GM19328 (cell line): ENCODE data around the gene MT1F.
"Not testable (repeated sequence)": the region's sequence is repeated elsewhere in the genome, so short reads cannot be mapped to it uniquely, and the experiment has no call there.

Source experiments
- ATAC-seq: cut with Tn5 transposase; IDR thresholded peaks from one replicate; pipeline ENCODE4 v1.9.1; 2021; ENCODE audit warnings: mild to moderate bottlenecking, moderate library complexity; ENCODE audit not compliant: unreplicated experiment

Gene MT1F

DNA sequence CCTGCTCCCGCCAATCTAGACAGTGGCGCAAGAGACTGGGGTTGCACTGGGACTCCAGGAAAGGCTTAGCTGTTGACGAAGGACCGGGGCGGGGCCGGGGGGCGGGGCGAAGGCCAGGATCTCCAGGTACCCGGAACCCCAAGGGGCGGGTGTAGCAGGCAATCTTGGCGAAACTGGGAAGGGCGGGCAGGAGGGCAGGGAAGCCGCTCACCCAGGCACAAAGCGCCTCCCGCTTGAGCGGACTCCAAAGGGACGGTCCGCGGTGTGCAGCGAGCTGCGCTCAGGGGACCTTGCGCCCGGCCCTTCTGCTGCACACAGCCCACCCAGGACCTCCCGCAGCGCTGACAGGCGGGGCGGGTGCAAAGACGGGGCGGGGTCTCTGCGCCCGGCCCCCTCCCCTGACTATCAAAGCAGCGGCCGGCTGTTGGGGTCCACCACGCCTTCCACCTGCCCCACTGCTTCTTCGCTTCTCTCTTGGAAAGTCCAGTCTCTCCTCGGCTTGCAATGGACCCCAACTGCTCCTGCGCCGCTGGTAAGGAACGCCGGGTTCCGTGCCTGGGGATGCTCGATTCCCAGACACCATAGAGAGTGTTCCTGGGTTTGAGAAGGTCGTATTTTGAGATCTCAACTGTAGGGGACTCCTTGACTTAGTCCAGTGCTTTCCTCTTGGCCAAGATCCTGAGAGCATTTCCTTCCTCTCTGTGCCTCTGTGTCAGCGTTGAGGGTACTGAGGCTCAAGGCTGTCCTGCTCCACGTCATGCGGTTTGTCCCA is at the start of gene MT1F:
MT1F (plus strand) TSS at position 405 of the 772 bp plus-strand sequence; CDS start at position 505, 100 bp downstream.
- ATAC-seq = no peak

DNA sequence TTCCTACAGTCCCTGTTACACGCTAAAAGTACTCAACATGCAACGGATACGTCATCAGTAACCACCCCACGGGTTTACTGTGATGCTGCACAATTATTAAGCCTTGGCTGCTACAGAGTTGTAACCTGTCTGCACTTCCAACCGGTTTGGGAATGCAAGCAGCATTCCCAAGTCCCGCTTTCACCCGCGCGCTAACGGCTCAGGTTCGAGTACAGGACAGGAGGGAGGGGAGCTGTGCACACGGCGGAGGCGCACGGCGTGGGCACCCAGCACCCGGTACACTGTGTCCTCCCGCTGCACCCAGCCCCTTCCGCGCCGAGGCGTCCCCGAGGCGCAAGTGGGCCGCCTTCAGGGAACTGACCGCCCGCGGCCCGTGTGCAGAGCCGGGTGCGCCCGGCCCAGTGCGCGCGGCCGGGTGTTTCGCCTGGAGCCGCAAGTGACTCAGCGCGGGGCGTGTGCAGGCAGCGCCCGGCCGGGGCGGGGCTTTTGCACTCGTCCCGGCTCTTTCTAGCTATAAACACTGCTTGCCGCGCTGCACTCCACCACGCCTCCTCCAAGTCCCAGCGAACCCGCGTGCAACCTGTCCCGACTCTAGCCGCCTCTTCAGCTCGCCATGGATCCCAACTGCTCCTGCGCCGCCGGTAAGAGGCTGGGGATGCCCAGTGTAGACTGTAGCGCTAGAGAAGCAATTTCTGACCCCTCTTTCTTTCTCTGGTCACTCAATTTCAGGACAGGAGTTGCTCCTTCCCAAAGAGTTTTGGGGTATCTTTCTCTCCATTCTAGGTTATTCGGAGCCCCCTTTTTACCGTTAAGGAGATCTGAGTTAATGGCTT is 49.5 kb upstream of the MT1F start, which contains the start of gene MT2A:
MT2A (plus strand) TSS at position 542 of the 833 bp plus-strand sequence; CDS start at position 614, 72 bp downstream.
- peak; percentile 82 for ATAC-seq

DNA sequence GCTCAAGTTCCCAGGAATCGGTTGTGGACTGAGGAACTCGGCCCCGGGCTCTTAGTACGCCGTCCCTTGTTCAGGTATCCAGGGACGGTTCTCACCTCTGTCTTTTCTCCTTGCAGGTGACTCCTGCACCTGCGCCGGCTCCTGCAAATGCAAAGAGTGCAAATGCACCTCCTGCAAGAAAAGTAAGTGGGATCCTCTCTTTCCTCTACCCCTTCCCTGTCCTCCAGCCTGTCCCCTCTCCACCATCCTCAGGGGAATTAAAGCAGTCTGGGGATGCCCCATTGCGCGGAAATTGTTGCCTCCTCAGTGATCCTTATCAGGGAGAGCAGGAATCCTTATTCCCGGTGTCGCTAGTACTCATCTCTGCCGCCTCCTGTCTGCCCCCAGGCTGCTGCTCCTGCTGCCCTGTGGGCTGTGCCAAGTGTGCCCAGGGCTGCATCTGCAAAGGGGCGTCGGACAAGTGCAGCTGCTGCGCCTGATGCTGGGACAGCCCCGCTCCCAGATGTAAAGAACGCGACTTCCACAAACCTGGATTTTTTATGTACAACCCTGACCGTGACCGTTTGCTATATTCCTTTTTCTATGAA is 48.8 kb upstream of the MT1F start:
- ATAC-seq = no peak

DNA sequence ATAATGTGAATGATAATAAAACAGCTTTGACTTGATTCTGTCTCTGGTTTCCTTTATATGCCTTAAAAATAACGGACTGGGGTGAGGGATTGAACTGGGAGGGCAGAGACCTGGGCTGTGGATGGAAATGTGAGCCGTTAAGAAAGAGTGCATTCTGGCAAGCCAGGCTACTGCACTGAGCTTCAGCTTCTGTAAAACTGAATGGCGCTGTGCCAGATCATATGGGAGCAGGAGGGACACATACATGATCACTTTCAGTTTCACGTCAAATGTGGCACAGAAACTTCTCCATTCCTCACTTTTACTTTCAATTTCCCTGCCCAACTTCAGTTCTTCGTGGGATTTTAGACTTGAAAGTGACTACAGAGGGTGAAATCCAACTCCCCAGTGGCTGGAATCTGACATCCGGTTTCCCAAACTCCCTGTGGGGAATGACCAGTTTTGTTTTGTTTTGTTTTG is 48.3 kb upstream of the MT1F start:
- peak; percentile 34 for ATAC-seq

DNA sequence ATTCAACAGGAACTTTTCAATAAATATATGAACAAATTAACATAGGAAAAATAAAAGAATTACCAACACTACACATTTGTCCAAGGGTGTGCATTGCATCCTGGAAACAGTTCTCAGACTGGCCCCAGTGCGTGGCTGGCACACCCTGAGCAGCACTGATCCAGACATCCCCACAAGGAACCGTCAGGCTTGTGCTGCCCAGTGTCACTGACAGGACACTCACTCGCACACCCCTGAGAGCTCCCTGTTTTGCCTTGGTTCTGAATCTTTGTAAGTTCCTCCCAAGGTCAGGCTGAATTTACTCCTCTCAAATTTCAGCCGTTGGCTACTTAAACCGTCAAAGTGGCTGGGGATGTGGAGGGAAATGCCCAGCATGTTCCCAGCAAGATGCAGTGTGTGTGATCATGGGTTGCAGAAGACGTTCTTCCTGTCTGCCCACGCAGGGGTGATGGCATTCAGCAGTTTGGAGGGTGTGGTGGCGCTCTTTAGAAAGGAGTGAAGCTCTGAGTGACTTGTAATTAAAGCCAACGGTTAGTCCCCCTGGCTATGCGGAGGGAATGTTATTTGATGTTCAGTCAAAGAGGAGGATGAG is 47.6 kb upstream of the MT1F start:
- ATAC-seq = no peak

DNA sequence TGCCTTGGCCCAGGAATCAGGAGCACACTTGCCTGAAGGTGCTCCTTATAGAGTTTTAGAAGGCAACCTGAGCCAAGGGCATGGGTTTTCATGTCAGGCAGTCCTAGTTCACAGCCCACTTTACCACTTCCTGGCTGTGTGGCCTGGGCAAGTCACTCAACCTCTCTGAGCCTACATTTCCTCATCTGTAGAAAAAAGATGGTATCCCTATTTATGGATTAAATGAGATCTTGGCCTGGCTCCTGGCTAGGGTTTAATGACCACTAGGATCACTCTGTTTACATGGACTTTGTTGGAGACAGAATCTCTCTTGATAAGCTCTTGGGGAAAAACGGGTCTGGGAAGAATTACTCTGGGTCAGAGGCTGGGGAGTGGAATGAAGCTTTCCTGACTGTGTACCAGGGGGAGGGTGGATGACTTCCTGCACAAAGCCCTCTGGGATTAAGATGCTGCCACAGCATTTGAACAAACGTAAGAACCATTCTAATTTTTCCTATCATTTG is 47.1 kb upstream of the MT1F start:
- ATAC-seq = no peak

DNA sequence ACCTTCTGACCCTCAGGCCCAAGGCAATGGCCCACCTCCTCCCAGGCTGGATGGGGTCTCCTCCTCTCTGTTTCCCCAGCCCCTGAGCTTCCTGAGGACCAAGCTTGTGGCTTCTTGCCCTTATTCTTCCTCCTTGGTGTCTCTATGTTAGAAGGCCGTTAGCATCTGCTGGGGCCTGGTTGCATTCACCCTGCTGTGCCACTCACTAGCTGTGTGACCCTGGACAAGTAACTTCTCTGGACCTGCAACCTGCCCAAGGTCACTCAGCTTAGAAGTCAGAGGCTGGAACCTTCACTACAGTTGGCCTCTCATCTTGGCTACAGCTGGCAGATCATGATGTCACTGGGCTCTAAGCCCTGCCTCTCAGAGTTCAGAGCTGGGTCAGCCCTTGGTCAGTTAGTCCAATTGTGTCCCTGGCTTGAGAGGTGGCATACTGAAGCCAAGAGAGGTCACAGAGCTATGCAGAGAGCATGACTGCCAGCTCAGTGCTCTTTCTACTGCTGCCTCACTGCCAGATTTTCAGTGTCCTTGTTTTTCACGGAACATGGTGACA is 46.4 kb upstream of the MT1F start:
- ATAC-seq = no peak

DNA sequence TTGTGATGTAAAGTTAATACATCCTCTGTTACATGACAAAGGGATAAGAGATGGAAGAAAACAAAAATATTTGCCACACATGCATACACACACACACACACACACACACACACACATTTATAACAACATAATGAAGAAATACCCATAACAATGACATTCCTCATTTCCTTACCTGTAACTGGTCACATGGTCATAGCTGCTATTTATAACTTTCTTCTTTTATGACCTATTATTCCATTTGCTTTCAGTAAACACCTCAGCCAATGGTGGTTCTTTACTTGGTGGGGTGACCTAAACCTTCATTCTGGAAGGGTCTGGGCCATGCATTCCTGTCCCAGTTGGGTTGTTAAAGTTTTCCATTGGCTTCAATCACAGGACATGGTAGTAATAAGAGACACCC is 44.1 kb upstream of the MT1F start:
- ATAC-seq = no peak

DNA sequence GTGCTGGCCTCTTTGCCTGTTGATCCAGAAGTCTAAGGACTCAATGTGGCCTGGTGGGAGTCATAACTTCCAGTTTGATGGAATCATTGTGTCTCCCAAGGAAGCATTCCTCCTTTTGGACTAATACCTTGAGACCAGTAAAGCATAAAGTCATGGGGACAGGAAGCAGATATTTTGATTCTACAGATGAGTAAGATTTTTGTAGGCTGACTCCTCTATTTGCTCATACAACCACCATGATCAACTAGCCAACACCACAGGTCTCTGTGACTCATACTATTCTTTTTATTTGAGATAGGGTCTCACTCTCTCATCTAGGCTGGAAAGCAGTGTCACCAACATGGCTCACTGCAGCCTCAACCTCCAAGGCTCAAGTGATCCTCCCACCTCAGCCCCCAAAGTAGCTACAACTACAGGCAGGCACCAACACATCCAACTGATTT is 43.2 kb upstream of the MT1F start:
- no peak for ATAC-seq

DNA sequence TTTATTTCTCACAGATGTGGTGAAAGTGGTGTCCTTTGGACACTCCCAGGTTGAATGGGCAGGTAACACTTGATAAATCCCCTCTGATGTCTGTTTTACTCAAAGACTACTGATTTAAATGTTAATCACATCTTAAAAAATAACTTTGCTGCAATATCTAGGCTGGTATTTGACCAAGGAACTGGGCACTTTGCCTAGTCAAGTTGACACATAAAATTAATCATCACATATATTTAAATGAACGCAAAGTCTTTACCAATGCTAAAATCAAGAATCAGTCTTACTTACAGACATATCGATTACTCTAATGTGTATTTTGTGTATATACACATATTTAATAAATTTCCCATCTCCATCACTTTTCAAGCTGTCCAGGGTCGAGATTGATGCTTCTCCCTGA is 42.4 kb upstream of the MT1F start:
- ATAC-seq = no peak

DNA sequence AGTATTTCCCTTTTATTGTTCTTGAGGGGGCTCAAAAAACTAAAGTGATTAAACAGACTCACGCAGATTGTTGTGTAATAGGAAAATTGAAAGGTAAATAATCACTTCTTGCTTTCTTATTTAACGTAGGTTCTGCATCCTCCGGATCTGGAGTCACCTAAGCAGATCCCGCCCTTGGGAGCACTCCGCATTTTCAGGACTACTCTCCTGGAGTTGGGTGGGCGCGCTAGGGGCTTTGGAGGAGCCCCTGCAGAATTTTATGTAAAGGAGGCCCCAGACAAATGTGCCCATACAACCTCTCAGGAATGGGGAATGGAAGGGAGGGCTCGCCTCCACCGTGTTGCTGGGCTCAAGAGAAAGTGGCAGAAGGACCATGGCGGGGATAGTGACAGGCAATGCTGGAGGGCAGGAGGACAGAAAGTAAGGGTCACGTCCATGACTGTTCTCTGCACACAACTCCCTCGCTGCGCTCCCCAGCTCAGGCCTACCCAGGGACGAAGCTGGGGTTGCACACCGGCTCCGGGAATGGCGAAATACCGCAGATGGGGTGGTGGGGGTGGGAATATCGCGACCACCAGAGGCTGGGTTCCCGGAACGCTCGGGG is 41.0 kb upstream of the MT1F start:
- ATAC-seq = no peak

DNA sequence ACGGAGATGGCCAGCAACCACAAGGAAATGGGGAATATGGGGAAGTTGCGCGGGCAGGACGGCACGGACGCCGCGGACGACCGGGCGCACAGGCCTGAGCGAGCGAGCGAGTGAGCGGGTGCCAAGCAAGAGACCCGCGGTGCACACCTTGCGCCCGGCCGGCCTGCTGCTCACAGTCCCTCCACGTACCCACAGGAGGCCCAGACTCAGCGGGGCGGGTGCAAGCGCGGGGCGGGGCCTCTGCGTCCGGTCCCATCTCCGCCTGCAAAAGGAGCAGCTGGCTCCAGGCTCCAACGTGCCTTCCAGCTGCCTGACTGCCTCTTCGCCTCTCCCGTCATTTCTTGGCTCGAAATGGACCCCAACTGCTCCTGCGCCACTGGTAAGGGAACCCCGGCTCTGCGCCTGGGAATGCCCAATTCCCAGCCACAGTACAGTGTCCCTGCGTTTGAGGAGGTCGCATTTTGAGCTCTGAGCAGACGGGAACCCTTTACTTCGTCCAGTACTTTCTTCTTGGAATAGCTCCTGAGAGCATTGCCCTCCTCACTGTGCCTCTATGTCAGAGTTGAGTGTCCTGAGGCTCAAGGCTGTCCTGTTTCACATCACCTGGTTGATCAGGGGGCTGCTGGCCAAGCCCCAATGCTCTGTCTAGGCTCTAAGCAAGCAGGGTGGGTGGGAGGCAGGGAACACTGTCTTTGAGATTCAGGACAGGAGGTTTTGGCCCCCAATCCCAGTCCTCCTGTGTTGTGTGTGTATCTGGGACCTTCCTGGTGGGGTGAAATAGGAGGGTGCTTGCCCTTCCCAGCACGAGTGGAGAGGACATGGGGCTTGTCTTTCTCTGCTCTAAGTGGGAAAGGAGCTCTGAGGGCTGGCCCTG is 40.3 kb upstream of the MT1F start:
- no peak for ATAC-seq

DNA sequence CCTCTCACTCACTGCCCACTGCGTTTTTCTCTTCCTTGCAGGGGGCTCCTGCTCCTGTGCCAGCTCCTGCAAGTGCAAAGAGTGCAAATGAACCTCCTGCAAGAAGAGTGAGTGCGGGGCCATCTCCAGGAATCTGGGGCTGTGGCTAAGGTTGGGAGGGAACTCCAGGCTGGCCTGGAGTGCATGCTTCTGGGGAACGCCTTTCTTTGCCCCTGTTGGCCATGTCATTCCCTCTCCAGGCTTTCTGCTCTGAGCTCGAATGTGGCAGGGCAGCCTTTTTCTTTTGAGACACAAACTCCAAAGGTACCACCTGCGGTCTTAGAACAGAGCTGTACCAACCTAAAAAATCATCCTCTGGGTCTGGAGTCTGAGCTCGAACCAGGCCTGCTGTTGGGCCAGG is 39.6 kb upstream of the MT1F start:
- no peak for ATAC-seq

DNA sequence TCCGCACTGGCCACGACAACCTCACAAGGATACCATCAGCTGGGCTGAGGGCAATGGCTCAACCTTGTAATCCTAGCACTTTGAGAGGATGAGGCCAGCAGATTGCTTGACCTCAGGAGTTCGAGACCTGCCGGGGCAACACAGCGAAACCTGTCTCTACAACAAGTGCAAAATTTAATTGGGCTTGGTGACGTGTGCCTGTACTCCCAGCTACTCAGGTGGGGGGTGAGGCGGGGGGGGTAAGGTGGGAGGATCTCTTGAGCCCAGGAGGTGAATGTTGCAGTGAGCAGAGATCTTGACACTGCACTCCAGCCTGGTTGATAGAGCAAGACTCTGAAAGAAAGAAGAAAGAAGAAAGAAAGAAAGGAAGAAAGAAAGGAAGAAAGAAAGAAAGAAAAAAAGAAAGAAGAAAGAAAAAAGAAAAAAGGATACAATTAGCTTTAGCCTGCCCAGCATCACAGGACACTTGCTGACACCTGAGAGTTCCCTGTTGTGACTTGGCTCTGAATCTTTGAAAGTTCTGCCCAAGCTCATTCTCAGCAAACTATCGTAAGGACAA is 37.3 kb upstream of the MT1F start:
- no peak for ATAC-seq

DNA sequence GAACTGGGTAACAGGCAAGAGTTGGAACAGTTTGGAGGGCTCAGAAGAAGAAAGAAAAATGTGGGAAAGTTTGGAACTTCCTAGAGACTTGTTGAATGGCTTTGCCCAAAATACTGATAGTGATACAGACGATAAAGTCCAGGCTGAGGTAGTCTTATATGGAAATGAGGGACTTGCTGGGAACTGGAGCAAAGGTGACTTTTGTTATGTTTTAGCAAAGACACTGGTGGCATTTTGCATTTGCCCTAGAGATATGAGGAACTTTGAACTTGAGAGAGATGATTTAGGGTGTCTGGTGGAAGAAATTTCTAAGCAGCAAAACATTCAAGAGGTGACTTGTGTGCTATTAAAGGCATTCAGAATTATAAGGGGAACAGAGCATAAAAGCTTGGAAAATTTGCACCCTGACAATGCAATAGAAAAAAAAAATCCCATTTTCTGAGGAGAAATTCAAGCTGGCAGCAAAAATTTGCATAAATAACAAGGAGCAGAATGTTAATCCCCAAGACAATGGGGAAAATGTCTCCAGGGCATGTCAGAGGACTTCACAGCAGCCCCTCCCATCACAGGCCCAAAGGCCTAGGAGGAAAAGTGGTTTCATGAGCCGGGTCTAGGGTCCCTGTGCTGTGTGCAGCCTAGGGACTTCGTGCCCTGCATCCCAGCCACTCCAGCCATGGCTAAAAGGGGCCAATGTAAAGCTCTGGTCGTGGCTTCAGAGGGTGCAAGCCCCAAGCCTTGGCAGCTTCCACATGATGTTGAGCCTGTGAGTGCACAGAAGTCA is 35.9 kb upstream of the MT1F start:
- ATAC-seq = not testable (repeated sequence)

DNA sequence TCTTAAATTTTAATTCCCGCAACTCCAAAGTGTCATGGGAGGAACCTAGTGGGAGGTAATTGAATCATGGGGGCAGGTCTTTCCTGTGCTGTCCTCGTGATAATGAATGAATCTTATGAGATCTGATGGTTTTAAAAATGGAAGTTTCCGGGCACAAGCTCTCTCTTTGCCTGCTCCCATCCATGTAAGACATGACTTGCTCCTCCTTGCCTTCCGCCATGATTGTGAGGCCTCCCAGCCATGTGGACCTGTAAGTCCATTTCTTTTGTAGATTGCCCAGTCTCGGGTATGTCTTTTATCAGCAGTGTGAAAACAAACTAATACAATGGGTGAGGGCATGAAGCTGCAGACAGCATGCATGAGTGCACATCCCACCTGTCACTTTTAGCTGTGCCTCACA is 34.6 kb upstream of the MT1F start:
- ATAC-seq = not testable (repeated sequence)

DNA sequence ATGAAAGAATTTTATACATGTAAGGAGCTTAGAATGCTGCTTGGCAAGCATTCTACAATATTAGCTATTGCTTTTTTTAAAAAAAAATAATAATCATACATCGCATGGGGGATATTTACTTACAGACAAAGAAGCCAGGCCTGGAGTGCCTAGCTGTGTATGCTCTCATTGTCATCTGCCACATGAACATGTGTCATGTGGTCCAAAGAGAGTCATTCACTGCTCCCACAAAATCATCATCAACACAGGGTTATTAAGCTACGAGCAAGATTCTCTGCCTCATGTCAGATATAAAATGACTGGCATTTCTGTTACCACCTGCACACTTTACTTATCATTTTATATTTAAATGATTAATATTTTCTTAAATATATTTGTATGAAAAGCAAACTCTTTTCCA is 34.1 kb upstream of the MT1F start:
- ATAC-seq = no peak
